ENCODE measurements around the gene ATG2A. TPM values are rescaled to one million over a fixed set of nuclear protein-coding genes. Genes with fewer than 3 reads are reported as not detected.

ATG2A gene
- total RNA-seq, 6 donors from 2014 or later = 24.6 to 59.2 (median 33.3) TPM

GRCh38 chr11:64868904-64869570 is 48.0 kb downstream of the ATG2A start:
- DNase-seq = peak; percentile 61 to 85
- TF ChIP-seq POLR2A (IDR thresholded peaks at IDR 0.05) (no peak), POLR2AphosphoS5 (IDR thresholded peaks at IDR 0.05) (peak in 1 of 2 donors; percentile 42), CTCF (IDR thresholded peaks at IDR 0.05) (no peak), EP300 (IDR thresholded peaks at IDR 0.05) (no peak)
- peak overlapping the region in 1 of 4 donors; percentile 29 for H3K4me3 ChIP-seq
- WGBS, 2 donors = 52 to 54% methylated on average over 9 to 16 of the region's 21 CpGs
- H3K27me3 ChIP-seq = no peaks in the 10 kb centered on the region
- H3K36me3 ChIP-seq = peaks cover 6 to 46% (median 18%) of the 10 kb centered on the region in 4 donors
- peak overlapping the region; percentile 82 to 92 (median 86) for H3K27ac ChIP-seq
- peaks cover 87 to 95% (median 91%) of the 10 kb centered on the region in 4 donors for H3K4me1 ChIP-seq
- peak; percentile 15 to 53 for ATAC-seq (ENCODE audit: low FRiP score in 2 of 2)
- H3K9me3 ChIP-seq = no peaks in the 10 kb centered on the region

GRCh38 chr11:64867748-64868462 is 49.1 kb downstream of the ATG2A start:
- WGBS, 2 donors = 78% methylated on average over 28 of the region's 28 CpGs
- no peak for ATAC-seq (ENCODE audit: low FRiP score in 2 of 2)
- Histone ChIP-seq H3K27me3 (no peaks in the 10 kb centered on the region), H3K9me3 (no peaks in the 10 kb centered on the region), H3K4me1 (peaks cover 93 to 98% (median 95%) of the 10 kb centered on the region in 4 donors), H3K4me3 (no peak overlapping the region), H3K27ac (peak overlapping the region; percentile 82 to 92 (median 86)), H3K36me3 (peaks cover 0 to 35% (median 9%) of the 10 kb centered on the region in 4 donors)
- DNase-seq = no peak
- TF ChIP-seq EP300 (IDR thresholded peaks at IDR 0.05) (no peak), CTCF (IDR thresholded peaks at IDR 0.05) (no peak), POLR2A (IDR thresholded peaks at IDR 0.05) (no peak), POLR2AphosphoS5 (IDR thresholded peaks at IDR 0.05) (no peak)

DNA sequence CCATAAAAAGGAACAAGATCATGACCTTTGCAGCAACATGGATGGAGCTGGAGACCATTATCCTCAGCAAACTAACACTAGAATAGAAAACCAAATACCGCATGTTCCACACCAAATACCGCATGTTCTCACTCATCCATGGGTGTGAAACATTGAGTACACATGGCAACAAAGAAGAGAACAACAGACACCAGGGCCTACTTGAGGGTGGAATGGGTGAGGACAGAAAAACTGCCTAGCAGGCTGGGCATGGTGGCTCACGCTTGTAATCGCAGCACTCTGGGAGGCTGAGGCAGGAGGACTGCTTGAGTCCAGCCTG is 50.9 kb downstream of the ATG2A start:
- Histone ChIP-seq H3K27ac (peak overlapping the region; percentile 83 to 95 (median 90)), H3K36me3 (peaks cover 0 to 18% (median 0%) of the 10 kb centered on the region in 4 donors), H3K27me3 (no peaks in the 10 kb centered on the region), H3K4me3 (no peak overlapping the region), H3K9me3 (no peaks in the 10 kb centered on the region), H3K4me1 (peaks cover 92 to 97% (median 95%) of the 10 kb centered on the region in 4 donors)
- ATAC-seq (ENCODE audit: low FRiP score in 2 of 2) = no peak
- WGBS, 2 donors = 79 to 89% methylated on average over 4 of the region's 4 CpGs
- no peak for TF ChIP-seq POLR2AphosphoS5 (IDR thresholded peaks at IDR 0.05)
- DNase-seq = no peak

- WGBS, 2 donors = 63 to 73% methylated on average over 9 to 15 of the region's 15 CpGs
- Histone ChIP-seq H3K4me3 (peak overlapping the region in 1 of 4 donors; percentile 10), H3K9me3 (no peaks in the 10 kb centered on the region), H3K4me1 (peaks cover 90 to 96% (median 91%) of the 10 kb centered on the region in 4 donors), H3K27ac (peak overlapping the region; percentile 83 to 95 (median 90)), H3K36me3 (peaks cover 0 to 15% (median 0%) of the 10 kb centered on the region in 4 donors), H3K27me3 (no peaks in the 10 kb centered on the region)
- ATAC-seq (ENCODE audit: low FRiP score in 2 of 2) = peak in 1 of 2 donors; percentile 20
- no peak for TF ChIP-seq POLR2A (IDR thresholded peaks at IDR 0.05)
- peak in 1 of 2 donors; percentile 70 for TF ChIP-seq POLR2AphosphoS5 (IDR thresholded peaks at IDR 0.05)
- TF ChIP-seq EP300 (IDR thresholded peaks at IDR 0.05) = peak in 1 of 4 donors; percentile 31
- DNase-seq = no peak
Measured at GRCh38 chr11:64865286-64866172, 51.5 kb downstream of the ATG2A start.

- TF ChIP-seq POLR2AphosphoS5 (IDR thresholded peaks at IDR 0.05) = peak in 1 of 2 donors; percentile 70
- TF ChIP-seq POLR2A (IDR thresholded peaks at IDR 0.05) = no peak
- TF ChIP-seq CTCF (IDR thresholded peaks at IDR 0.05) = no peak
- peak in 1 of 4 donors; percentile 26 for TF ChIP-seq EP300 (IDR thresholded peaks at IDR 0.05)
- DNase-seq (peak; percentile 61 to 85), ATAC-seq (ENCODE audit: low FRiP score in 2 of 2) (peak; percentile 72 to 77)
- Histone ChIP-seq H3K27me3 (no peaks in the 10 kb centered on the region), H3K27ac (peak overlapping the region; percentile 83 to 95 (median 90)), H3K4me3 (peak overlapping the region in 2 of 4 donors; percentile 10 to 16), H3K4me1 (peaks cover 86 to 95% (median 90%) of the 10 kb centered on the region in 4 donors), H3K36me3 (peaks cover 0 to 19% (median 2%) of the 10 kb centered on the region in 4 donors), H3K9me3 (no peaks in the 10 kb centered on the region)
- WGBS, 2 donors = 62 to 66% methylated on average over 13 to 18 of the region's 18 CpGs
Measured at GRCh38 chr11:64864473-64865285, 52.3 kb downstream of the ATG2A start.
